IMR-90 (cell line): Measurements from ENCODE around the gene EYS. TPM values are rescaled to one million over a fixed set of nuclear protein-coding genes. Genes with fewer than 3 reads are reported as not detected.

Experiments used
- ATAC-seq: fragments of 200-7000 bp; cut with Tn5 transposase; 2 replicates; pipeline ENCODE4 v1.9.1; 2020; ENCODE audit warnings: low read depth, mild to moderate bottlenecking, moderate library complexity
- BruUV-seq: library from RNA; stranded (reverse); fragments of 400-500 nt; replicated peaks from 2 replicates; lab custom pipeline; 2021; lab: Mats Ljungman, UMichigan
- CTCF ChIA-PET: fragments of 300-600 bp; formaldehyde crosslinking; extraction: SDS; loops from one replicate; lab custom pipeline; 2021; ENCODE audit warnings: antibody characterized with exemption; lab: Yijun Ruan, JAX
- POLR2A ChIA-PET: fragments of 300-600 bp; sonication (Branson Sonifier 250); formaldehyde crosslinking; loops from one replicate; lab custom pipeline; 2022; ENCODE audit warnings: antibody characterized with exemption; ENCODE audit not compliant: unreplicated experiment; lab: Charles Lee
- DNase-seq: peaks from one replicate; pipeline ENCODE4 v3.0.0; 2013
- H2AFZ ChIP-seq: replicated peaks from 2 replicates; pipeline ENCODE3; 2013; ENCODE audit warnings: low read length, mild to moderate bottlenecking; ENCODE audit not compliant: poor library complexity
- H2AK5ac ChIP-seq: 2 replicates; pipeline ENCODE4 v1.6.1; 2013; ENCODE audit warnings: low read depth, low read length, inconsistent platforms
- H2AK9ac ChIP-seq: replicated peaks from 2 replicates; pipeline ENCODE3; 2013; ENCODE audit warnings: mild to moderate bottlenecking, low read depth, low read length, moderate library complexity; ENCODE audit not compliant: poor library complexity
- H2BK120ac ChIP-seq: 2 replicates; pipeline ENCODE4 v1.6.1; 2013; ENCODE audit warnings: low read depth, low read length, inconsistent platforms
- H2BK15ac ChIP-seq: 3 replicates; pipeline ENCODE4 v1.6.1; 2013; ENCODE audit warnings: low read depth, low read length, inconsistent platforms
- H2BK20ac ChIP-seq: 2 replicates; pipeline ENCODE4 v1.6.1; 2013; ENCODE audit warnings: low read depth, mild to moderate bottlenecking, inconsistent platforms, low read length, moderate library complexity
- H2BK5ac ChIP-seq: 2 replicates; pipeline ENCODE4 v1.6.1; 2013; ENCODE audit warnings: mild to moderate bottlenecking, low read depth, low read length, inconsistent platforms; ENCODE audit not compliant: poor library complexity, severe bottlenecking
- H3K14ac ChIP-seq: replicated peaks from 2 replicates; pipeline ENCODE4 v1.6.1; 2013; ENCODE audit warnings: low read depth, low read length, inconsistent platforms
- H3K18ac ChIP-seq: 2 replicates; pipeline ENCODE4 v1.6.1; 2013; ENCODE audit warnings: low read depth, low read length, control low read depth
- H3K23ac ChIP-seq: 2 replicates; pipeline ENCODE4 v1.6.1; 2013; ENCODE audit warnings: low read depth, low read length, inconsistent platforms
- H3K27ac ChIP-seq: 2 replicates; pipeline ENCODE4 v1.5.1; 2013; ENCODE audit warnings: mild to moderate bottlenecking, control low read depth, low read length; ENCODE audit not compliant: insufficient read depth
- H3K27me3 ChIP-seq: 2 replicates; pipeline ENCODE4 v1.6.1; 2013; ENCODE audit warnings: low read length; ENCODE audit not compliant: control insufficient read depth, insufficient read depth
- H3K36me3 ChIP-seq: 2 replicates; pipeline ENCODE4 v1.6.1; 2013; ENCODE audit warnings: low read length, mixed read lengths; ENCODE audit not compliant: control insufficient read depth, insufficient read depth
- H3K4ac ChIP-seq: 2 replicates; pipeline ENCODE4 v1.6.1; 2013; ENCODE audit warnings: low read depth, low read length, inconsistent platforms
- H3K4me1 ChIP-seq: 2 replicates; pipeline ENCODE4 v1.6.1; 2013; ENCODE audit warnings: low read length, mixed read lengths; ENCODE audit not compliant: control insufficient read depth, insufficient read depth
- H3K4me2 ChIP-seq: 2 replicates; pipeline ENCODE4 v1.6.1; 2013; ENCODE audit warnings: low read depth, mild to moderate bottlenecking, control low read depth, low read length, moderate library complexity
- H3K4me3 ChIP-seq: 2 replicates; pipeline ENCODE4 v1.5.1; 2013; ENCODE audit warnings: low read depth, mild to moderate bottlenecking, control low read depth, low read length, moderate library complexity; ENCODE audit not compliant: insufficient read depth
- H3K56ac ChIP-seq: 2 replicates; pipeline ENCODE4 v1.6.1; 2013; ENCODE audit warnings: low read length, inconsistent platforms; ENCODE audit not compliant: insufficient read depth; ENCODE audit errors: extremely low read depth
- H3K79me1 ChIP-seq, 2 experiments: 2 replicates each; pipeline ENCODE4 v1.6.1; 2013; ENCODE audit warnings: low read length in 2 of 2, inconsistent platforms in 1 of 2, low read depth in 1 of 2
- H3K9ac ChIP-seq: 2 replicates; pipeline ENCODE4 v1.6.1; 2013; ENCODE audit warnings: low read depth, low read length, control low read depth
- H3K9me1 ChIP-seq: 2 replicates; pipeline ENCODE4 v1.6.1; 2013; ENCODE audit warnings: low read length, inconsistent platforms; ENCODE audit not compliant: insufficient read depth
- H3K9me3 ChIP-seq: 2 replicates; pipeline ENCODE4 v1.6.1; 2013; ENCODE audit warnings: low read length; ENCODE audit not compliant: control insufficient read depth, insufficient read depth
- H4K20me1 ChIP-seq: 2 replicates; pipeline ENCODE4 v1.6.1; 2013; ENCODE audit warnings: low read length, inconsistent platforms; ENCODE audit not compliant: insufficient read depth
- H4K5ac ChIP-seq: 2 replicates; pipeline ENCODE4 v1.6.1; 2013; ENCODE audit warnings: mild to moderate bottlenecking, low read depth, low read length, control low read depth
- H4K8ac ChIP-seq, 2 experiments: 2 replicates each; pipeline ENCODE4 v1.6.1; 2013; ENCODE audit warnings: low read depth in 2 of 2, low read length in 2 of 2, control low read depth in 1 of 2, inconsistent platforms in 1 of 2
- H4K91ac ChIP-seq: 2 replicates; pipeline ENCODE4 v1.6.1; 2013; ENCODE audit warnings: low read depth, low read length, inconsistent platforms; ENCODE audit not compliant: insufficient read depth
- BHLHE40 ChIP-seq: fragments of 150-350 bp; IDR thresholded peaks from 2 replicates; pipeline ENCODE4 v1.6.1; 2016; ENCODE audit warnings: mild to moderate bottlenecking, low read depth, low read length
- CEBPB ChIP-seq: IDR thresholded peaks from 2 replicates; pipeline ENCODE4 v1.6.1; 2012; ENCODE audit warnings: low read depth, low read length, improper control_type of control experiment
- CHD1 ChIP-seq: IDR thresholded peaks from 2 replicates; pipeline ENCODE4 v1.6.1; 2012; ENCODE audit warnings: low read depth, low read length, improper control_type of control experiment
- CTCF ChIP-seq: conservative IDR thresholded peaks from 2 replicates; pipeline ENCODE4 v1.5.1; 2012; ENCODE audit warnings: mild to moderate bottlenecking, low read depth, low read length, improper control_type of control experiment
- FOS ChIP-seq: fragments of 150-350 bp; IDR thresholded peaks from 2 replicates; pipeline ENCODE4 v1.6.1; 2016; ENCODE audit warnings: low read depth, low read length
- MAFK ChIP-seq: IDR thresholded peaks from 2 replicates; pipeline ENCODE4 v1.6.1; 2012; ENCODE audit warnings: low read depth, low read length, improper control_type of control experiment
- MAZ ChIP-seq: IDR thresholded peaks from 2 replicates; pipeline ENCODE4 v1.6.1; 2012; ENCODE audit warnings: low read depth, mild to moderate bottlenecking, low read length, improper control_type of control experiment, moderate library complexity, borderline replicate concordance
- MXI1 ChIP-seq: IDR thresholded peaks from 2 replicates; pipeline ENCODE4 v1.6.1; 2012; ENCODE audit warnings: low read depth, mild to moderate bottlenecking, low read length, moderate library complexity, borderline replicate concordance
- NFE2L2 ChIP-seq: fragments of 150-350 bp; IDR thresholded peaks from 2 replicates; pipeline ENCODE4 v1.6.1; 2016; ENCODE audit warnings: low read depth, mild to moderate bottlenecking, low read length
- RCOR1 ChIP-seq: IDR thresholded peaks from 2 replicates; pipeline ENCODE4 v1.6.1; 2012; ENCODE audit warnings: mild to moderate bottlenecking, low read length, improper control_type of control experiment; ENCODE audit not compliant: insufficient replicate concordance
- RFX5 ChIP-seq: IDR thresholded peaks from 2 replicates; pipeline ENCODE4 v1.8.0; 2012; ENCODE audit warnings: low read depth, mild to moderate bottlenecking, low read length, moderate library complexity
- WGBS, 2 experiments: methylation state at CpG; one replicate each; pipeline versions ENCODE4 v1.1.5 to v1.1.7; 2013; ENCODE audit warnings: missing lambda C conversion rate in 2 of 2; ENCODE audit not compliant: insufficient read length in 1 of 2; ENCODE audit errors: extremely low coverage in 2 of 2; 5-methylcytosine and 5-hydroxymethylcytosine counted together
- dilution Hi-C: fragments of 300-500 bp; cut with HindIII; formaldehyde crosslinking; loops from one replicate; pipeline ENCODE4 v1.14.3; 2018; ENCODE audit warnings: low sequenced_read_pairs; ENCODE audit not compliant: unreplicated experiment
- in situ Hi-C: fragments of 300-500 bp; cut with MboI; formaldehyde crosslinking; loops from 3 replicates; pipeline ENCODE4 v1.14.3; 2019; ENCODE audit warnings: low sequenced_read_pairs, inconsistent platforms, mixed read lengths
- intact Hi-C: fragments of 100-400 bp; cut with micrococcal nuclease; formaldehyde crosslinking; loops from 2 replicates; pipeline ENCODE4 v1.10.0; 2022
- polyA plus RNA-seq, 3 experiments: library from polyadenylated mRNA; depleted of rRNA; stranded (reverse); fragments of >200 nt; gene quantifications; 2 replicates each; pipeline ENCODE4 v1.2.3, GENCODE V29; 2012; ENCODE audit warnings: low replicate concordance in 1 of 3
- total RNA-seq: library from RNA; depleted of rRNA; stranded (reverse); fragments of >200 nt; gene quantifications from 2 replicates; pipeline ENCODE4 v1.2.3, GENCODE V29; 2012

Gene EYS
- total and polyA plus RNA-seq, 2 of the 4 experiments (the other 2 are of a cell fraction), result under 0.01 TPM; not detected in 1

DNA sequence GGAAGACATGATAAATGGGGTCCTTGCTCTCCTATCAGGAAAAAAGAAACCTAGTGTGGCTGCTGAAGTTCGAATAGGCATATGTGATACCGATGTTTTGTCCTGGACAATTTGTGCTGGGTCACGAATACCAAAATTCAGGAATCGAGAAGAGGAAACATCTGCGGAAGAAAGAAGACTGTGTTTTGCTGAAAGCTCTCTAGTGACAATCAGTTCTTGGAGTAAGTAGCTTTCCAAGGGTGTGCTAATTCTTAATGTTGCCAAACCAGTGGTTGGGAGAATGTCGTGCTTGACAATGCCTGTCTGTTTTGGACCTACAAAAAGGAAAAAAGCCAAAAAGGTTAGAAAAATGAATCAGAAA, 1115.4 kb downstream of the EYS start:
- in situ Hi-C loops, result no loop called here
- H2AK9ac ChIP-seq, result no peak overlapping the region
- 84% methylated on average over 3 of the region's 6 CpGs; no CpG with 5 or more reads in 1 of the 2 experiments for WGBS, 2 experiments

More for the DNA sequence above, 1115.4 kb downstream of the EYS start:
- Histone ChIP-seq H3K9me3 (no peaks in the 10 kb centered on the region), H4K20me1 (no peaks in the 10 kb centered on the region), H4K8ac (no peak overlapping the region), H4K91ac (no peak overlapping the region), H3K4me1 (no peaks in the 10 kb centered on the region), H3K56ac (no peak overlapping the region), H3K18ac (no peak overlapping the region), H3K4ac (no peak overlapping the region), H3K9ac (no peak overlapping the region), H3K27ac (no peak overlapping the region), H4K5ac (no peak overlapping the region), H2BK120ac (no peak overlapping the region), H3K14ac (no peak overlapping the region), H3K79me1 (no peaks in the 10 kb centered on the region), H2AFZ (no peak overlapping the region), H2BK20ac (no peak overlapping the region), H3K4me2 (no peak overlapping the region), H2BK15ac (no peak overlapping the region), H2AK5ac (no peak overlapping the region), H3K9me1 (no peaks in the 10 kb centered on the region), H3K4me3 (no peak overlapping the region), H2BK5ac (no peak overlapping the region), H3K23ac (no peak overlapping the region), H3K36me3 (no peaks in the 10 kb centered on the region), H3K27me3 (no peaks in the 10 kb centered on the region)
- no peak for ATAC-seq
- no peak for DNase-seq
- ChIA-PET POLR2A (no interaction called here), CTCF (no interaction called here)
- BruUV-seq, result no TSS peak
- dilution Hi-C loops, result no loop called here
- TF ChIP-seq NFE2L2, result no peak
- TF ChIP-seq MAFK, result no peak
- TF ChIP-seq FOS, result no peak
- TF ChIP-seq BHLHE40, result no peak
- TF ChIP-seq RFX5, result no peak
- TF ChIP-seq CHD1, result no peak
- TF ChIP-seq CEBPB, result no peak
- TF ChIP-seq RCOR1, result no peak
- no peak for TF ChIP-seq MXI1
- no peak for TF ChIP-seq CTCF
- no peak for TF ChIP-seq MAZ
- intact Hi-C loops, result no loop called here
